NCI-H146 treated with DMSO at 0.1 percent for 48 hours (cell line): ENCODE results near the gene FBXO31.
"Not testable (repeated sequence)": the region's sequence is repeated elsewhere in the genome, so short reads cannot be mapped to it uniquely, and the experiment has no call there.

Source experiments
- DNase-seq: peaks from one replicate; lab custom pipeline; 2025; ENCODE audit not compliant: unreplicated experiment; lab: John Stamatoyannopoulos, UW

Gene FBXO31

GRCh38 chr16:87387942-87388817, 4.6 kb upstream of the FBXO31 start:
- peak; percentile 90 for DNase-seq

- not testable (repeated sequence) for DNase-seq
These were observed 1.2 kb upstream of the FBXO31 start for GRCh38 chr16:87384875-87385167.

GRCh38 chr16:87384162-87384874, 742 bp upstream of the FBXO31 start:
- DNase-seq, result peak; percentile 64

DNA sequence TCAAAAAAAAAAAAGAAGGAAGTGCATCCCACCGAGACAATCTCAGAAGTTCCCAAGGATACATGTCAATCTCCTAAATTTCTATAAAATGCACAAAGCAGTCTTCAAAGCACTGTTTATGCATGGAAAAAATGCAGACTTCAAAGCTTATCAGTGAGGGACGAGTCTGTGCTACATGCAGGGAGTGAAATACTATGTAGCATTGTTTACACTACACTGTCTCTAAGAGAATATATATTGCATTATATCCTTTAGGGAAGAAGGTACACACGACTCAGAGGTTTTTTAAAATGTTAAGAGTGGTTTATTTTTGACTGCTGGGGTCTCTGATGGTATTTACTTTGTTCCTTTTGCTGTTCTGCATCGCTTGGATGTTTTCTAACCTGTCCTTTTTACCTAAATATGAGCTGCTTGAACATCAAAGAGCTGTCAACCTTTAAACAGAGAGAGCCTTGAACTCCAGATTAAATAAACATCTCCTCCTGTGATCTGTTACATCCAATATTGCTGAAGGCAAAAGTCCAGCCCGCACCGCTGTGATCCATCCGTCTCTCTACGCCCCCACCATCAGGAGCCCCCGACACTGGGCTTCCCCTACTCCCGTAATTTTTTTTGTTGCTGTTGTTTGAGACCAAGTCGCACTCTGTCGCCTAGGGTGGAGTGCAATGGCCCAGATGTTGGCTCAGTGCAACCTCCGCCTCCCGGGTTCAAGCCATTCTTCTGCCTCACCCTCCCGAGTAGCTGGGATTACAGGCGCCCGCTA, 1.4 kb downstream of the FBXO31 start:
- DNase-seq, result no peak

- no peak for DNase-seq
These were observed 2.7 kb downstream of the FBXO31 start for GRCh38 chr16:87380881-87381280.

GRCh38 chr16:87380403-87380802, 3.2 kb downstream of the FBXO31 start:
- DNase-seq, result no peak

- not testable (repeated sequence) for DNase-seq
These were observed 4.2 kb downstream of the FBXO31 start for GRCh38 chr16:87379312-87379752.

GRCh38 chr16:87376660-87377059, 6.9 kb downstream of the FBXO31 start:
- DNase-seq, result no peak

DNA sequence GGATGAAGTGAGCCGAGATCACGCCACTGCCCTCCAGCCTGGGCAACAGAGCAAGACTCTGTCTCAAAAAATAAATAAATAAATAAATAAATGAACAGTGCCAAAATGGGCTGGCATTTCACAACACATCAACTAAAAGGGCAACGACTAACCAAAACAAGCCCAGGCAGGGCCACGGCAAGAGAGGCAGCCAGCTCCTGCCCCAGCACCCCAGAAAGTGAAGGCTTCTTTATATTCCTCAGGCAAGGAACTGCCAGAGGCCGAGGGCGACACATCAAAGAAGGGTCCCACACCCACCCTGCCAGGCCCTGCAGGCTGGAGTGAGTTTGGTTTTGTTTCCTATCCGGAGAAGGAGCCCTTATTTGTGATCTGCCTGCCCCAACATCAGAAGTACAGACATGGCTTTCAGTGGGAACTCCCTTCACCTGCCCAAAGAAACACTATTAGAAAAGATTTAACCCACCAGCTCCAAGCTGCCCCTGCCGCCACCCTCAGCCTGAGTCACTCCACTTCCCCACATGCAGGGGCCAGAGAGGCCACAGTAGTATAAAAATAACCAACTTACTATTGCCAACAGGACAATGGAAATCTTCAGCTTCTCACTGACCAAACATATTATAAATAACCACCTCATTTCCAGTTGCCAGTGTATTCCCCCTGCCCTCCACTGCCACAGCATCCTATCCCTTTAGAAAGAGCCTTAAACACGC, 8.0 kb downstream of the FBXO31 start:
- no peak for DNase-seq

- DNase-seq, result no peak
These were observed 9.3 kb downstream of the FBXO31 start for GRCh38 chr16:87374313-87374712.

DNA sequence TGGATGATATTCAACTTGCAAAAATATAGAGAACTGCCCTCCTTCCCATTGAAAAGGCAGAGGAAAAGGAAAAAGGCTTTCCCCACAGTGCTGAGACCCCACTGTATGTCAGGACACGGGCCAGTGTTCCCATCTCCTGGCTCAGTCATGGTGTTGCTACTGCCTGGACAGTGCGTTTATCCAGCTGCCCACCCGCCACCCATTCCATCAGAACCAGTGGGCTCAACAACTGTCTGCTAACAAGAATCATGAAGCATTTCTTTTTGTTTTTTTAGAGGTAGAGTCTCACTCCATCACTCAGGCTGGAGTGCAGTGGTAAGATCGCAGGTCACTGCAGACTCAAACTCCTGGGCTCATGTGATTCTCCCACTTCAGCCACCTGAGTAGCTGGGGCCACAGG, 11.3 kb downstream of the FBXO31 start:
- DNase-seq, result no peak

- no peak for DNase-seq
These were observed 12.2 kb downstream of the FBXO31 start for GRCh38 chr16:87371261-87371866.

DNA sequence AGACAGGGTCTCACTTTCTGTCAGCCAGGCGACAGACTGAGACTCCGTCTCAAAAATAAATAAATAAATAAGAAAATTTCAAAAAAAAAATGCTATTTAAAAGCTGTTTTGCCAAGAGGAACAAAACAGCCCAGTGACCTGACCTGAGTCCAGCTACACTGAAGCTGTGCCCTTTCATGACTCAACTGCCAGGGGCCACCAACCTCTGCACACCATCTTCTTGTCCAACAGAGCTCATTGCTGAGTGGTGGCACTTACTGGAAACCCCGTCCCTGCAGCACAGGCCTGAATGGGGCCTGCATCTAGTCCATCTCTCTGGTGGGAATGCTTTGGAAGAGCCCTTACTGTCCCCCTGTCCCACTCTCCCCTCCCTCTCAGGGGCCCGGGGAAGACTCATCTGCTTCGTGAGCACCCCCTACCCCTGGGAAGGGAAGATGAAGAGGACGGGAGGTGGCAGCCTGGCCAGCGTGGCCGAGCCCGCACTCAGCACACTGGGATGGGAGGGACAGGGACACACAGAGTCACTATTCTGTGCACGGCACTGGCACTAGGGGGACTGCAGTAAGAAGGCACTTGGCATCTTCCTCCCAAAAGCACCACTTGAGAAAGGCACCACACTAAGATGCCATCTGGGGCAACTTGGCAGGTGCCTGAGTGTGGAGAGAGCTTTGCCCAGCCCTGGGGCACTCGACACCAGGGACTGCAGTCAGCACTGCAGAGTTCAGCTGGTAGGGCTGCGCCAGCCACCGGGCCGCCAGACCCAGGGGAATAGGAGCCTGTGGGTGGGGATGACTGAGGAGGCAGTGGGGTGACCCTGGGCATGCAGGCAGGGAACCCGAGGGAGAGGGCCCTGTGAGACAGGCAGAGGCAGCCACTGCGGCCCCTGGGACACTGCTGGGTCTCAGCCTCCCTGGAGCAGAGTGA, 13.5 kb downstream of the FBXO31 start:
- DNase-seq, result no peak

DNA sequence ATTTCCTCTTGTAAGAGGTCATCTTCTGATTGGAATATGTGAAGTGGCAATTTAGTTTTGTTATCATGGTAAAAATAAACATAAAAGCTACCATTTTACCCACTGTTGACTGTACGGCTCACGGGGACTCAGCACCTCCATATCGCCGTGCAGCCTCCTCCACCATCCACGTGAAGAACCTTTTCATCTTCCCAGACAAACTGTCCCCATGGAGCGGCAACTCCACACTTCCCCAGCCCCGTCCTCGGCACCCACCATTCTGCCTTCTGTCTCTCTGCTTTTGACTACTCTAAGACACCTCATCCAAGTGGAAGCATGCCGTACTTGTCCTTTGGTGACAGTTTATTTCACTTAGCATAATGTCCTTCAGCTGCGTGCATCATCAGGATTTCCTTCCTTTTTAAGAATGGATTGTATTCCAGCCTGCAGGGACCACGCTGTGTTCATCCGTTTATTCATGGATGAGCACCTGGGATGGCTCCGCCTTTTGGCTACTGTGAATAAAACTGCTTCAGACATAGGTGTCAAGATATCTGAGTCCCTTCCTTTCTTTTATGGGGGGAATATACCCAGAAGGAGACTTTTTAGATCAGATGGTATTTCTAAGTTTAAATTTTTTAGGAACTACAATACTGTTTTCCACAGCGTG, 14.3 kb downstream of the FBXO31 start:
- no peak for DNase-seq

GRCh38 chr16:87368029-87368770, 15.4 kb downstream of the FBXO31 start:
- DNase-seq, result no peak

- no peak for DNase-seq
These were observed 16.0 kb downstream of the FBXO31 start for GRCh38 chr16:87367529-87367928.

DNA sequence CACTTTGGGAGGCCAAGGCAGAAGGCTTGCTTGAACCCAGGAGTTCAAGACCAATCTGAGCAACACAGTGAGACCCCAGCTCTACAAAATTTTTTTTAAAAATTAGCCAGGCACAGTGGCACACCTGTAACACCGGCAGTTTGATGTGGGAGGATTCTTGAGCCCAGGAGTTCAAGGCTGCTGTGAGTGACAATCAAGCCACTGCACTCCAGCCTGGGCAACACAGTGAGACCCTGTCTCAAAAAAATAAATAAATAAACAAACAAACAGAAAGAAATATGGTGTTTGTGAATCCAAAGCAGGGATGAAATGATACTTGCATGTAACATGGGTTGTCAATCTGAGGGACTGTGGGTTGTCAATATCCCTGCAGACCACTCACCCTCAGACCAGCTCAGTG, 16.6 kb downstream of the FBXO31 start:
- no peak for DNase-seq

DNA sequence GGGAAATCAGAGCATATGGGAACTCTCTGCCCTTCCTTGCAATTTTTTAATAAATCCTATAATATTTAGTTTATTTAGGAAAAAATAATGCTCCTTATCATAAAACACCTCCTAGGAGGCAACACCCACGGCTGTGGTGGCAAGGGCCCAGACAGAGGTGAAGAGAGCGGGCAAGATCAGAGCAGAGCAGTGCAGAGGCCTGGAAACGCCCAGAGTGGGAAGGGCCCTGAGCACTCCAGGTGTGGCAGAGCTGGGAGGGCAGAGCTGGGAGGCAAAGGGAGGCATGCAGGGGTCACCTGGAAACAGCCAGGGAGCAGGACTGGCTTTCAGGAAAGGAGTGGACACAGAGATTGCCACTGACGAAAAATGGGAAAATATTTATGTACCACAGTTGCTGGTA, 17.3 kb downstream of the FBXO31 start:
- no peak for DNase-seq
